ENCODE data around the gene YIPF6. TPM values are rescaled to one million over a fixed set of nuclear protein-coding genes. Genes with fewer than 3 reads are reported as not detected.

Gene YIPF6
- polyA plus RNA-seq, 1 donor (not counting 4 experiments of a cell fraction or from before 2014, with no cell fraction given) = 20.2 TPM

GRCh38 chrX:68454476-68455150 lies 44.2 kb upstream of the YIPF6 start:
- no peak overlapping the region for H3K9ac ChIP-seq (ENCODE audit: control insufficient read depth, extremely low read depth, insufficient read depth, low read length)
- FAIRE-seq (no peak), DNase-seq (ENCODE audit: low read depth, low spot score) (no peak)
- no peaks in the 10 kb centered on the region for H4K20me1 ChIP-seq (ENCODE audit: control insufficient read depth, extremely low read depth, insufficient read depth, low read length)
- no peak overlapping the region for H3K27ac ChIP-seq (ENCODE audit: control insufficient read depth, insufficient read depth, low read length)
- no peak overlapping the region for H2AFZ ChIP-seq (ENCODE audit: control insufficient read depth, low read length)
- H3K4me2 ChIP-seq (ENCODE audit: control insufficient read depth, extremely low read depth, insufficient read depth, low read depth, low read length) = no peak overlapping the region
- H3K79me2 ChIP-seq (ENCODE audit: control insufficient read depth, insufficient read depth, low read length) = no peaks in the 10 kb centered on the region
- dilution Hi-C loops (cut with MboI; ENCODE audit: extremely low pct_ligation_motif_present, low sequenced_read_pairs) = no loop called here
- H3K4me3 ChIP-seq (ENCODE audit: control insufficient read depth in 2 of 3, extremely low read depth in 1 of 3, insufficient read depth in 2 of 3, low read depth in 1 of 3, low read length in 3 of 3) = no peak overlapping the region
- no peaks in the 10 kb centered on the region for H3K4me1 ChIP-seq (ENCODE audit: control insufficient read depth, extremely low read depth, insufficient read depth, low read length)
- no peaks in the 10 kb centered on the region for H3K9me3 ChIP-seq (ENCODE audit: control insufficient read depth, low read depth, low read length)
- no peak for TF ChIP-seq EZH2 (IDR thresholded peaks at IDR 0.05; ENCODE audit: low read length)
- no peak for TF ChIP-seq CTCF (optimal IDR thresholded peaks at IDR 0.05 in 1 of 3, IDR thresholded peaks at IDR 0.05 in 1 of 3, conservative IDR thresholded peaks at IDR 0.05 in 1 of 3; ENCODE audit: extremely low read depth in 1 of 3, insufficient read depth in 2 of 3, low read length in 3 of 3)
- no peaks in the 10 kb centered on the region for H3K36me3 ChIP-seq (ENCODE audit: control insufficient read depth in 2 of 2, extremely low read depth in 1 of 2, insufficient read depth in 2 of 2, low read length in 2 of 2)
- no peaks in the 10 kb centered on the region for H3K27me3 ChIP-seq (ENCODE audit: control insufficient read depth, extremely low read depth, insufficient read depth, low read length)
- no peaks in the 10 kb centered on the region for H3K9me1 ChIP-seq (ENCODE audit: control insufficient read depth, extremely low read depth, insufficient read depth, low read length)

GRCh38 chrX:68455151-68455510 lies 43.7 kb upstream of the YIPF6 start:
- no peak overlapping the region for H3K4me3 ChIP-seq (ENCODE audit: control insufficient read depth in 2 of 3, extremely low read depth in 1 of 3, insufficient read depth in 2 of 3, low read depth in 1 of 3, low read length in 3 of 3)
- H3K4me1 ChIP-seq (ENCODE audit: control insufficient read depth, extremely low read depth, insufficient read depth, low read length) = no peaks in the 10 kb centered on the region
- FAIRE-seq (no peak), DNase-seq (ENCODE audit: low read depth, low spot score) (no peak)
- no peaks in the 10 kb centered on the region for H3K36me3 ChIP-seq (ENCODE audit: control insufficient read depth in 2 of 2, extremely low read depth in 1 of 2, insufficient read depth in 2 of 2, low read length in 2 of 2)
- no peaks in the 10 kb centered on the region for H3K79me2 ChIP-seq (ENCODE audit: control insufficient read depth, insufficient read depth, low read length)
- H3K9me3 ChIP-seq (ENCODE audit: control insufficient read depth, low read depth, low read length) = no peaks in the 10 kb centered on the region
- no peak overlapping the region for H3K4me2 ChIP-seq (ENCODE audit: control insufficient read depth, extremely low read depth, insufficient read depth, low read depth, low read length)
- no peaks in the 10 kb centered on the region for H4K20me1 ChIP-seq (ENCODE audit: control insufficient read depth, extremely low read depth, insufficient read depth, low read length)
- no peak overlapping the region for H2AFZ ChIP-seq (ENCODE audit: control insufficient read depth, low read length)
- dilution Hi-C loops (cut with MboI; ENCODE audit: extremely low pct_ligation_motif_present, low sequenced_read_pairs) = no loop called here
- TF ChIP-seq EZH2 (IDR thresholded peaks at IDR 0.05; ENCODE audit: low read length) = no peak
- no peak for TF ChIP-seq CTCF (optimal IDR thresholded peaks at IDR 0.05 in 1 of 3, IDR thresholded peaks at IDR 0.05 in 1 of 3, conservative IDR thresholded peaks at IDR 0.05 in 1 of 3; ENCODE audit: extremely low read depth in 1 of 3, insufficient read depth in 2 of 3, low read length in 3 of 3)
- no peaks in the 10 kb centered on the region for H3K27me3 ChIP-seq (ENCODE audit: control insufficient read depth, extremely low read depth, insufficient read depth, low read length)
- no peak overlapping the region for H3K27ac ChIP-seq (ENCODE audit: control insufficient read depth, insufficient read depth, low read length)
- no peak overlapping the region for H3K9ac ChIP-seq (ENCODE audit: control insufficient read depth, extremely low read depth, insufficient read depth, low read length)
- no peaks in the 10 kb centered on the region for H3K9me1 ChIP-seq (ENCODE audit: control insufficient read depth, extremely low read depth, insufficient read depth, low read length)
